Fibroblast of lung (primary cell): Measurements from ENCODE around the gene STK10.

Source experiments
- CTCF ChIP-seq, 2 donors: IDR thresholded peaks in 1 of 2; conservative IDR thresholded peaks in 1 of 2; 1 replicate in 1 of 2; 2 replicates in 1 of 2; pipeline ENCODE4 v1.5.1; 2011 to 2012; ENCODE audit warnings: low read length in 2 of 2, control low read depth in 1 of 2, inconsistent platforms in 1 of 2, low read depth in 1 of 2, mild to moderate bottlenecking in 1 of 2
- EZH2 ChIP-seq: IDR thresholded peaks from 2 replicates; pipeline ENCODE4 v1.5.1; 2012; ENCODE audit warnings: low read length, control low read depth, mild to moderate bottlenecking; ENCODE audit errors: missing control alignments

- TF ChIP-seq CTCF (conservative IDR thresholded peaks at IDR 0.05 in 1 of 2, IDR thresholded peaks at IDR 0.05 in 1 of 2; ENCODE audit: low read depth in 1 of 2, low read length in 2 of 2) (no peak), EZH2 (no peak)
Observed at GRCh38 chr5:172046593-172046992, 141.4 kb downstream of the STK10 start.
